ENCODE data around the gene TRIM4.
"Not testable (repeated sequence)": the region's sequence is repeated elsewhere in the genome, so short reads cannot be mapped to it uniquely, and the experiment has no call there.

The TRIM4 gene

DNA sequence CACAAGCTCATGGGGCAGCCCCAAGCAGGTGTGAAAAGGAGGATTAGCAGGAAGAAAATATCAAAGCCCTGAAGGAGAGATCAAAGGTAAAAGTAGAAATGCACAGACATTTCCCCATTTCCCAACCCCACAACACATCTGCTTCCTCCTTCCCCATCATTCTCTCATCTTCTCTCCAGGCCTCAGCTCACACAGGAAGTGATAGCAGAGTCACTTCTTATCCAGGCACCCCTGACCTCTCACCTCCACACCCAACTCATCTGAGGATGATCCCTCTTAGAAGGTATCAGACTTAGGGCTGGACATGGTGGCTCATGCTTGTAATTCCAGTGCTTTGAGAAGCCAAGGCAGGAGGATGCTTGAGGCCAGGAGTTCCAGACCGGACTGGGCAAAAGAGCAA, 28.3 kb upstream of the TRIM4 start:
- in situ Hi-C loops (cut with MboI; ENCODE audit: low pct_unique_long_range_greater_than_20kb, low sequenced_read_pairs, unreplicated experiment): no loop called here
- no peak for DNase-seq (ENCODE audit: low spot score)
- no peak for TF ChIP-seq CTCF (IDR thresholded peaks at IDR 0.05; ENCODE audit: extremely low read depth, insufficient read depth, missing control alignments)

GRCh38 chr7:99944497-99945070, 25.3 kb upstream of the TRIM4 start:
- no peak for DNase-seq (ENCODE audit: low spot score)
- TF ChIP-seq CTCF (IDR thresholded peaks at IDR 0.05; ENCODE audit: extremely low read depth, insufficient read depth, missing control alignments): no peak
- in situ Hi-C loops (cut with MboI; ENCODE audit: low pct_unique_long_range_greater_than_20kb, low sequenced_read_pairs, unreplicated experiment): no loop called here

- in situ Hi-C loops (cut with MboI; ENCODE audit: low pct_unique_long_range_greater_than_20kb, low sequenced_read_pairs, unreplicated experiment): no loop called here
Observed at GRCh38 chr7:99943641-99944496, 24.5 kb upstream of the TRIM4 start.

DNA sequence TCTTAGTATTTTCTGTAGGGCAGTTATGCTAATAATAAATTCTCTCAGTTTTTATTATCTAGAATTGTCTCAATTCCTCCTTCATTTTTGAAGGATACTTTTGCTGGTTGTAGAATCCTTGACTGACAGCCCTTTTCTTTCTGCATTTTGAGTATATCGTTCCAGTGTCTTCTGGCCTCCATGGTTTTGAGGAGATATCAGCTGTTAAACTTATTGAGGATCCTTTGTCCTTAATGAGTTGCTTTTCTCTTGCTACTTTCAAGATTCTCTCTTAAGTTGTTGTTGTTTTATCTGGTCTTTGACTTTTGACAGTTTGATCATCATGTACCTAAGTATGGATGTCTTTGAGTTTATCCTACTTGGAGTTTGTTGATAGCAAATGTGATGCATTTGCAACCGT, 19.0 kb upstream of the TRIM4 start:
- TF ChIP-seq CTCF (IDR thresholded peaks at IDR 0.05; ENCODE audit: extremely low read depth, insufficient read depth, missing control alignments): no peak
- no peak for DNase-seq (ENCODE audit: low spot score)
- in situ Hi-C loops (cut with MboI; ENCODE audit: low pct_unique_long_range_greater_than_20kb, low sequenced_read_pairs, unreplicated experiment): no loop called here

More at GRCh38 chr7:99943641-99944496, 24.5 kb upstream of the TRIM4 start:
- DNase-seq (ENCODE audit: low spot score): no peak
- no peak for TF ChIP-seq CTCF (IDR thresholded peaks at IDR 0.05; ENCODE audit: extremely low read depth, insufficient read depth, missing control alignments)

- not testable (repeated sequence) for DNase-seq (ENCODE audit: low spot score)
Observed at GRCh38 chr7:99935009-99935408, 15.7 kb upstream of the TRIM4 start.

GRCh38 chr7:99930376-99930775, 11.0 kb upstream of the TRIM4 start:
- no peak for TF ChIP-seq CTCF (IDR thresholded peaks at IDR 0.05; ENCODE audit: extremely low read depth, insufficient read depth, missing control alignments)
- in situ Hi-C loops (cut with MboI; ENCODE audit: low pct_unique_long_range_greater_than_20kb, low sequenced_read_pairs, unreplicated experiment): no loop called here
- no peak for DNase-seq (ENCODE audit: low spot score)

More at GRCh38 chr7:99935009-99935408, 15.7 kb upstream of the TRIM4 start:
- in situ Hi-C loops (cut with MboI; ENCODE audit: low pct_unique_long_range_greater_than_20kb, low sequenced_read_pairs, unreplicated experiment): not testable (repeated sequence)

DNA sequence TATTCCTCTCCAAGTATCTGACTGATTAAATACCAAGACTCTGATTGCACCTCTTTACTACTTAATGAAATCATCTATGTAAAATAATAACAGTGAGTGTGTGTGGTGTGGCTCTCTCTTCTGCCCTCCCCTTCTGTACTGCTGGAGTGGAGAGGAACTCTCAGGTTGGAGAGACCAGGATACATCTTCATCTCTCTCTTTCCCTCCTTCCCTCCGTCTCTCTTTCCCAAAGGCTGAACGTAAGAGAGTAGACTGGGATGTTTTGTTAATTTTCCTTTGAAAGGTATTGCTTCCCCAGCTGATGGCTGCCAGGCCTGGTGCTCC, 10.4 kb upstream of the TRIM4 start:
- in situ Hi-C loops (cut with MboI; ENCODE audit: low pct_unique_long_range_greater_than_20kb, low sequenced_read_pairs, unreplicated experiment): no loop called here
- DNase-seq (ENCODE audit: low spot score): no peak
- TF ChIP-seq CTCF (IDR thresholded peaks at IDR 0.05; ENCODE audit: extremely low read depth, insufficient read depth, missing control alignments): no peak

Data from GM13977 (cell line).